Measurements from ENCODE around the gene NCKAP1. TPM values are rescaled to one million over a fixed set of nuclear protein-coding genes. Genes with fewer than 3 reads are reported as not detected.
A peak's percentile ranks its signal among the peaks of the same experiment; 100 is the strongest.

Gene NCKAP1
- total and polyA plus RNA-seq, 4 experiments from 2014 or later: 0.24 to 6.3 (median 3.2) TPM

- Mint-ChIP-seq H3K27ac (no peak overlapping the region), H3K36me3 (no peaks in the 10 kb centered on the region), H3K9me3 (peaks cover 0 to 9% (median 2%) of the 10 kb centered on the region in 8 donors), H3K4me3 (no peak overlapping the region), H3K27me3 (peaks cover 48 to 64% of the 10 kb centered on the region in 2 donors), H3K4me1 (peaks cover 10 to 30% (median 20%) of the 10 kb centered on the region in 4 donors)
- Histone ChIP-seq H3K4me1 (ENCODE audit: insufficient read depth, low read length) (peaks cover 14% of the 10 kb centered on the region), H3K27me3 (ENCODE audit: insufficient read depth, low read length) (peaks cover 11% of the 10 kb centered on the region), H3K9me3 (ENCODE audit: control insufficient read depth in 1 of 2, low read length in 2 of 2) (no peaks in the 10 kb centered on the region), H3K36me3 (ENCODE audit: insufficient read depth, low read length) (no peaks in the 10 kb centered on the region), H3K4me3 (ENCODE audit: low read length in 2 of 2) (no peak overlapping the region), H3K27ac (ENCODE audit: low read depth, low read length) (no peak overlapping the region)
- DNase-seq: no peak
- ChIA-PET POLR2A (ENCODE audit: partially characterized antibody) (no interaction called here), CTCF (ENCODE audit: partially characterized antibody) (no interaction called here)
- intact Hi-C loops (cut with micrococcal nuclease): no loop called here
Measured at GRCh38 chr2:182868054-182868796, 170.0 kb downstream of the NCKAP1 start.

- no peak overlapping the region for H3K27ac ChIP-seq (ENCODE audit: low read depth, low read length)
- no peak overlapping the region for H3K4me3 ChIP-seq (ENCODE audit: low read length in 2 of 2)
- H3K4me1 ChIP-seq (ENCODE audit: insufficient read depth, low read length): peaks cover 14% of the 10 kb centered on the region
- POLR2A ChIA-PET (ENCODE audit: partially characterized antibody): no interaction called here
- peaks cover 48 to 58% of the 10 kb centered on the region in 2 donors for H3K27me3 Mint-ChIP-seq
- no peaks in the 10 kb centered on the region for H3K36me3 Mint-ChIP-seq
- H3K27me3 ChIP-seq (ENCODE audit: insufficient read depth, low read length): peaks cover 11% of the 10 kb centered on the region
- peaks cover 10 to 30% (median 20%) of the 10 kb centered on the region in 4 donors for H3K4me1 Mint-ChIP-seq
- H3K4me3 Mint-ChIP-seq: peak overlapping the region in 3 of 8 donors; percentile 1 to 89 (median 7)
- H3K36me3 ChIP-seq (ENCODE audit: insufficient read depth, low read length): no peaks in the 10 kb centered on the region
- intact Hi-C loops (cut with micrococcal nuclease): no loop called here
- peaks cover 0 to 4% (median 0%) of the 10 kb centered on the region in 8 donors for H3K9me3 Mint-ChIP-seq
- no peak overlapping the region for H3K27ac Mint-ChIP-seq
- H3K9me3 ChIP-seq (ENCODE audit: control insufficient read depth in 1 of 2, low read length in 2 of 2): no peaks in the 10 kb centered on the region
- no peak for DNase-seq
- CTCF ChIA-PET (ENCODE audit: partially characterized antibody): no interaction called here
Measured at GRCh38 chr2:182867426-182868053, 170.7 kb downstream of the NCKAP1 start.

- DNase-seq: peak in 2 of 5 donors; percentile 3
- Histone ChIP-seq H3K27ac (ENCODE audit: low read depth, low read length) (no peak within 1 kb of the TSS), H3K27me3 (ENCODE audit: insufficient read depth, low read length) (peaks cover 11% of the 10 kb centered on the region), H3K9me3 (ENCODE audit: control insufficient read depth in 1 of 2, low read length in 2 of 2) (no peaks in the 10 kb centered on the region), H3K36me3 (ENCODE audit: insufficient read depth, low read length) (no peaks in the 10 kb centered on the region), H3K4me3 (ENCODE audit: low read length in 2 of 2) (no peak within 1 kb of the TSS), H3K4me1 (ENCODE audit: insufficient read depth, low read length) (peaks cover 14% of the 10 kb centered on the region)
- Mint-ChIP-seq H3K4me3 (peak within 1 kb of the TSS; percentile 50 to 89 (median 82)), H3K27ac (no peak within 1 kb of the TSS), H3K27me3 (peaks cover 48 to 52% of the 10 kb centered on the region in 2 donors), H3K9me3 (peaks cover 0 to 3% (median 0%) of the 10 kb centered on the region in 8 donors), H3K36me3 (no peaks in the 10 kb centered on the region), H3K4me1 (peaks cover 10 to 30% (median 20%) of the 10 kb centered on the region in 4 donors)
- POLR2A ChIA-PET (ENCODE audit: partially characterized antibody): no interaction called here
- CTCF ChIA-PET (ENCODE audit: partially characterized antibody): no interaction called here
- intact Hi-C loops (cut with micrococcal nuclease): no loop called here
Measured at GRCh38 chr2:182866461-182867406, 171.5 kb downstream of the NCKAP1 start, which contains the start of gene FRZB. Gene FRZB, minus strand, starts transcription at chr2:182866637. Its CDS starts 85 bp downstream, at chr2:182866552.

GRCh38 chr2:182866095-182866460, 172.2 kb downstream of the NCKAP1 start:
- H3K36me3 ChIP-seq (ENCODE audit: insufficient read depth, low read length): no peaks in the 10 kb centered on the region
- Mint-ChIP-seq H3K36me3 (no peaks in the 10 kb centered on the region), H3K9me3 (peaks cover 0 to 3% (median 0%) of the 10 kb centered on the region in 8 donors), H3K27ac (no peak overlapping the region), H3K27me3 (peaks cover 48 to 52% of the 10 kb centered on the region in 2 donors), H3K4me1 (peaks cover 10 to 30% (median 20%) of the 10 kb centered on the region in 4 donors), H3K4me3 (peak overlapping the region; percentile 0 to 77 (median 70))
- ChIA-PET POLR2A (ENCODE audit: partially characterized antibody) (no interaction called here), CTCF (ENCODE audit: partially characterized antibody) (no interaction called here)
- no peak overlapping the region for H3K4me3 ChIP-seq (ENCODE audit: low read length in 2 of 2)
- peaks cover 11% of the 10 kb centered on the region for H3K27me3 ChIP-seq (ENCODE audit: insufficient read depth, low read length)
- intact Hi-C loops (cut with micrococcal nuclease): no loop called here
- no peaks in the 10 kb centered on the region for H3K9me3 ChIP-seq (ENCODE audit: control insufficient read depth in 1 of 2, low read length in 2 of 2)
- no peak for DNase-seq
- no peak overlapping the region for H3K27ac ChIP-seq (ENCODE audit: low read depth, low read length)
- peaks cover 14% of the 10 kb centered on the region for H3K4me1 ChIP-seq (ENCODE audit: insufficient read depth, low read length)

GRCh38 chr2:182864949-182865570, 173.2 kb downstream of the NCKAP1 start:
- no peak for DNase-seq
- Histone ChIP-seq H3K27ac (ENCODE audit: low read depth, low read length) (no peak overlapping the region), H3K9me3 (ENCODE audit: control insufficient read depth in 1 of 2, low read length in 2 of 2) (no peaks in the 10 kb centered on the region), H3K27me3 (ENCODE audit: insufficient read depth, low read length) (peaks cover 11% of the 10 kb centered on the region), H3K36me3 (ENCODE audit: insufficient read depth, low read length) (no peaks in the 10 kb centered on the region), H3K4me1 (ENCODE audit: insufficient read depth, low read length) (peaks cover 14% of the 10 kb centered on the region), H3K4me3 (ENCODE audit: low read length in 2 of 2) (no peak overlapping the region)
- peaks cover 0 to 3% (median 0%) of the 10 kb centered on the region in 8 donors for H3K9me3 Mint-ChIP-seq
- ChIA-PET POLR2A (ENCODE audit: partially characterized antibody) (no interaction called here), CTCF (ENCODE audit: partially characterized antibody) (no interaction called here)
- H3K36me3 Mint-ChIP-seq: no peaks in the 10 kb centered on the region
- H3K27ac Mint-ChIP-seq: no peak overlapping the region
- peaks cover 46 to 51% of the 10 kb centered on the region in 2 donors for H3K27me3 Mint-ChIP-seq
- peaks cover 10 to 30% (median 20%) of the 10 kb centered on the region in 4 donors for H3K4me1 Mint-ChIP-seq
- peak overlapping the region in 1 of 8 donors; percentile 1 for H3K4me3 Mint-ChIP-seq
- intact Hi-C loops (cut with micrococcal nuclease): no loop called here

- no peak overlapping the region for H3K4me3 Mint-ChIP-seq
- H3K27me3 Mint-ChIP-seq: peaks cover 37 to 42% of the 10 kb centered on the region in 2 donors
- H3K27ac Mint-ChIP-seq: no peak overlapping the region
- Histone ChIP-seq H3K9me3 (ENCODE audit: control insufficient read depth in 1 of 2, low read length in 2 of 2) (no peaks in the 10 kb centered on the region), H3K4me1 (ENCODE audit: insufficient read depth, low read length) (peaks cover 14% of the 10 kb centered on the region), H3K27ac (ENCODE audit: low read depth, low read length) (no peak overlapping the region), H3K36me3 (ENCODE audit: insufficient read depth, low read length) (no peaks in the 10 kb centered on the region), H3K4me3 (ENCODE audit: low read length in 2 of 2) (no peak overlapping the region), H3K27me3 (ENCODE audit: insufficient read depth, low read length) (peaks cover 11% of the 10 kb centered on the region)
- no peak for DNase-seq
- intact Hi-C loops (cut with micrococcal nuclease): no loop called here
- H3K36me3 Mint-ChIP-seq: no peaks in the 10 kb centered on the region
- H3K9me3 Mint-ChIP-seq: no peaks in the 10 kb centered on the region
- peaks cover 10 to 30% (median 20%) of the 10 kb centered on the region in 4 donors for H3K4me1 Mint-ChIP-seq
- ChIA-PET POLR2A (ENCODE audit: partially characterized antibody) (no interaction called here), CTCF (ENCODE audit: partially characterized antibody) (no interaction called here)
Measured at GRCh38 chr2:182863642-182864041, 174.6 kb downstream of the NCKAP1 start.
